MM.1S (cell line): ENCODE measurements around the gene IPO7.
"Not testable (repeated sequence)": the region's sequence is repeated elsewhere in the genome, so short reads cannot be mapped to it uniquely, and the experiment has no call there.

Source experiments
- DNase-seq: peaks from one replicate; pipeline ENCODE4 v3.0.0-alpha.2; 2015
- H2AFZ ChIP-seq: fragments of 300-600 bp; sonication (generic); 2 replicates; pipeline ENCODE4 v1.6.0; 2016; ENCODE audit warnings: antibody characterized with exemption, low read length
- H3F3A ChIP-seq: fragments of 300-600 bp; sonication (generic); 2 replicates; pipeline ENCODE4 v1.6.1; 2016; ENCODE audit warnings: mild to moderate bottlenecking, antibody characterized with exemption, low read length, moderate library complexity, mixed read lengths; ENCODE audit not compliant: insufficient read depth
- H3K27ac ChIP-seq: fragments of 300-600 bp; sonication (generic); 2 replicates; pipeline ENCODE4 v1.5.1; 2016; ENCODE audit warnings: mild to moderate bottlenecking, low read length
- H3K27me3 ChIP-seq: fragments of 300-600 bp; sonication (generic); replicated peaks from 2 replicates; pipeline ENCODE4 v1.6.0; 2016; ENCODE audit warnings: low read length; ENCODE audit not compliant: insufficient read depth
- H3K36me3 ChIP-seq: fragments of 300-600 bp; sonication (generic); replicated peaks from 2 replicates; pipeline ENCODE4 v1.6.1; 2016; ENCODE audit warnings: mild to moderate bottlenecking, low read length, mixed read lengths; ENCODE audit not compliant: insufficient read depth
- H3K4me1 ChIP-seq: fragments of 300-600 bp; sonication (generic); 2 replicates; pipeline ENCODE4 v1.6.1; 2016; ENCODE audit warnings: low read length, mixed read lengths
- H3K4me2 ChIP-seq: fragments of 300-600 bp; sonication (generic); 2 replicates; pipeline ENCODE4 v1.6.0; 2016; ENCODE audit warnings: low read depth, low read length
- H3K4me3 ChIP-seq: fragments of 300-600 bp; sonication (generic); 2 replicates; pipeline ENCODE4 v1.5.1; 2016; ENCODE audit warnings: low read length, mixed read lengths
- H3K79me2 ChIP-seq: fragments of 300-600 bp; sonication (generic); 2 replicates; pipeline ENCODE4 v1.6.1; 2016; ENCODE audit warnings: mixed run types, low read length, mixed read lengths
- H3K9ac ChIP-seq: fragments of 300-600 bp; sonication (generic); 2 replicates; pipeline ENCODE4 v1.6.1; 2016; ENCODE audit warnings: low read length, mixed read lengths
- H3K9me2 ChIP-seq: fragments of 300-600 bp; sonication (generic); replicated peaks from 2 replicates; pipeline ENCODE4 v1.6.1; 2016; ENCODE audit warnings: mild to moderate bottlenecking, low read length, mixed read lengths; ENCODE audit not compliant: insufficient read depth
- H3K9me3 ChIP-seq: fragments of 300-600 bp; sonication (generic); replicated peaks from 2 replicates; pipeline ENCODE4 v1.6.1; 2016; ENCODE audit warnings: mild to moderate bottlenecking, low read length, mixed read lengths; ENCODE audit not compliant: insufficient read depth
- H4K20me1 ChIP-seq: fragments of 300-600 bp; sonication (generic); 2 replicates; pipeline ENCODE4 v1.6.1; 2016; ENCODE audit warnings: mild to moderate bottlenecking, low read length, moderate library complexity, mixed read lengths; ENCODE audit not compliant: insufficient read depth
- CTCF ChIP-seq: fragments of 300-600 bp; sonication (generic); IDR thresholded peaks from 2 replicates; pipeline ENCODE4 v1.5.1; 2016; ENCODE audit warnings: antibody characterized with exemption, low read length, mixed read lengths
- EZH2 ChIP-seq: fragments of 300-600 bp; sonication (generic); optimal IDR thresholded peaks from 2 replicates; pipeline ENCODE3; 2017; ENCODE audit warnings: low read depth, mild to moderate bottlenecking, antibody characterized with exemption, low read length, mixed read lengths
- EZH2phosphoT487 ChIP-seq: fragments of 300-600 bp; sonication (generic); IDR thresholded peaks from 2 replicates; pipeline ENCODE4 v1.6.1; 2018; ENCODE audit warnings: antibody characterized with exemption, low read length

IPO7 gene

GRCh38 chr11:9446230-9446629 is 61.8 kb downstream of the IPO7 start:
- Histone ChIP-seq H3K4me2 (no peak overlapping the region), H3K4me3 (no peak overlapping the region), H3K27ac (no peak overlapping the region), H3F3A (no peaks in the 10 kb centered on the region; the same call in 1 of the 2 replicates), H3K27me3 (no peaks in the 10 kb centered on the region), H3K36me3 (peaks cover 13% of the 10 kb centered on the region), H3K4me1 (no peaks in the 10 kb centered on the region), H3K9me2 (no peaks in the 10 kb centered on the region), H2AFZ (no peak overlapping the region), H4K20me1 (no peaks in the 10 kb centered on the region), H3K9ac (no peak overlapping the region), H3K9me3 (no peaks in the 10 kb centered on the region), H3K79me2 (peaks cover 4% of the 10 kb centered on the region; the same call in 1 of the 2 replicates)
- TF ChIP-seq EZH2phosphoT487, result no peak
- no peak for TF ChIP-seq EZH2
- TF ChIP-seq CTCF, result no peak
- no peak for DNase-seq

- Histone ChIP-seq H3K27ac (no peak overlapping the region), H2AFZ (no peak overlapping the region), H3K27me3 (no peaks in the 10 kb centered on the region), H4K20me1 (no peaks in the 10 kb centered on the region), H3K36me3 (peaks cover 5% of the 10 kb centered on the region; the same call in 1 of the 2 replicates), H3K9me2 (no peaks in the 10 kb centered on the region), H3K9ac (no peak overlapping the region), H3K4me1 (no peaks in the 10 kb centered on the region), H3K4me2 (no peak overlapping the region), H3F3A (no peaks in the 10 kb centered on the region; the same call in 1 of the 2 replicates), H3K79me2 (no peaks in the 10 kb centered on the region), H3K4me3 (no peak overlapping the region), H3K9me3 (no peaks in the 10 kb centered on the region)
- TF ChIP-seq EZH2 (no peak), EZH2phosphoT487 (no peak), CTCF (no peak)
- DNase-seq, result no peak
Observed at GRCh38 chr11:9448576-9449352, 64.3 kb downstream of the IPO7 start.

GRCh38 chr11:9452023-9452422 is 67.6 kb downstream of the IPO7 start:
- not testable (repeated sequence) for DNase-seq, H4K20me1 ChIP-seq, H3K4me1 ChIP-seq, H3F3A ChIP-seq, H3K36me3 ChIP-seq, H3K9me2 ChIP-seq, H3K79me2 ChIP-seq, H2AFZ ChIP-seq, H3K9ac ChIP-seq, H3K9me3 ChIP-seq, H3K27ac ChIP-seq, H3K27me3 ChIP-seq, H3K4me2 ChIP-seq, H3K4me3 ChIP-seq

- no peaks in the 10 kb centered on the region for H3K9me2 ChIP-seq
Observed at GRCh38 chr11:9455722-9456121, 71.3 kb downstream of the IPO7 start.

More at GRCh38 chr11:9455722-9456121, 71.3 kb downstream of the IPO7 start:
- H3K36me3 ChIP-seq, result no peaks in the 10 kb centered on the region
- DNase-seq, result no peak
- H3K9me3 ChIP-seq, result no peaks in the 10 kb centered on the region
- no peaks in the 10 kb centered on the region for H4K20me1 ChIP-seq
- no peak for TF ChIP-seq EZH2phosphoT487
- no peak for TF ChIP-seq EZH2
- no peak for TF ChIP-seq CTCF
- no peak overlapping the region for H3K27ac ChIP-seq
- no peak overlapping the region for H2AFZ ChIP-seq
- peaks cover 6% of the 10 kb centered on the region for H3F3A ChIP-seq
- peaks cover 12% of the 10 kb centered on the region for H3K79me2 ChIP-seq
- H3K4me3 ChIP-seq, result no peak overlapping the region
- no peak overlapping the region for H3K9ac ChIP-seq
- no peak overlapping the region for H3K4me2 ChIP-seq
- H3K27me3 ChIP-seq, result no peaks in the 10 kb centered on the region
- no peaks in the 10 kb centered on the region for H3K4me1 ChIP-seq
